Gastrocnemius medialis (tissue), 4 donors: ENCODE results near the gene OFD1. TPM values are rescaled to one million over a fixed set of nuclear protein-coding genes. Genes with fewer than 3 reads are reported as not detected.

ENCODE experiments used
- ATAC-seq, 2 donors: fragments of 150-250 bp; one replicate each; pipeline ENCODE4 v1.9.1; 2016
- DNase-seq, 2 donors: peaks; one replicate each; pipeline ENCODE4 v3.0.0-alpha.2; 2019
- H3K27ac ChIP-seq, 4 donors: fragments of 200-600 bp; sonication (generic); 1 replicate in 1 of 4; 2 replicates in 3 of 4; pipeline ENCODE4 v1.5.1; 2016 to 2018; ENCODE audit warnings: mild to moderate bottlenecking in 2 of 4, moderate library complexity in 1 of 4
- H3K27me3 ChIP-seq, 3 donors: fragments of 200-600 bp; sonication (generic) in 2 of 3; 1 replicate in 1 of 3; 2 replicates in 2 of 3; pipeline versions ENCODE4 v1.5.1 to v1.6.0; 2016 to 2019; ENCODE audit warnings: mild to moderate bottlenecking in 1 of 3, moderate library complexity in 1 of 3
- H3K36me3 ChIP-seq, 2 donors: fragments of 200-600 bp; sonication (generic) in 1 of 2; one replicate each; pipeline ENCODE4 v1.5.1; 2017 to 2018
- H3K4me1 ChIP-seq, 2 donors: fragments of 200-600 bp; sonication (generic) in 1 of 2; one replicate each; pipeline ENCODE4 v1.5.1; 2016 to 2017; ENCODE audit warnings: mild to moderate bottlenecking in 2 of 2
- H3K4me3 ChIP-seq, 4 donors: fragments of 200-600 bp; sonication (generic) in 3 of 4; 1 replicate in 1 of 4; 2 replicates in 3 of 4; pipeline ENCODE4 v1.5.1; 2016 to 2019; ENCODE audit warnings: mild to moderate bottlenecking in 2 of 4
- H3K9me3 ChIP-seq, 3 donors: fragments of 200-600 bp; sonication (generic) in 2 of 3; 1 replicate in 1 of 3; 2 replicates in 2 of 3; pipeline ENCODE4 v1.5.1; 2016 to 2019
- POLR2A ChIP-seq, 2 donors: fragments of 450-650 bp; IDR thresholded peaks; one replicate each; pipeline ENCODE4 v1.6.1; 2017; ENCODE audit warnings: antibody characterized with exemption in 2 of 2, mild to moderate bottlenecking in 2 of 2, moderate library complexity in 2 of 2
- in situ Hi-C, 4 donors: fragments of 200-750 bp; cut with MboI; loops; one replicate each; pipeline versions ENCODE4 v1.15.0 to v1.8.0; 2017; ENCODE audit warnings: low sequenced_read_pairs in 4 of 4
- intact Hi-C: fragments of 100-400 bp; cut with DNase I; formaldehyde crosslinking; loops from one replicate; pipeline ENCODE4 v1.15.1; 2023; ENCODE audit warnings: low total_unique reads
- total RNA-seq, 4 donors: library from RNA; depleted of rRNA; stranded (reverse); fragments of >200 nt; gene quantifications; one replicate each; pipeline versions ENCODE4 v1.1.0 to v1.2.3, GENCODE V29; 2016
- TF ChIP-seq, protein P1 (sequence below), 5 experiments: fragments of 450-650 bp in 3 of 5; fragments of 200-600 bp in 2 of 5; sonication (generic) in 2 of 5; IDR thresholded peaks in 4 of 5; conservative IDR thresholded peaks in 1 of 5; 1 replicate in 4 of 5; 2 replicates in 1 of 5; pipeline ENCODE4 v1.5.1; 2016 to 2019; ENCODE audit warnings: antibody characterized with exemption in 5 of 5, mild to moderate bottlenecking in 3 of 5, moderate library complexity in 3 of 5

The OFD1 gene
- total RNA-seq, 4 donors from 2014 or later = 2.8 to 8.0 (median 7.0) TPM

GRCh38 chrX:13774696-13775095 lies 40.1 kb downstream of the OFD1 start:
- H3K27ac ChIP-seq = no peak overlapping the region
- no peaks in the 10 kb centered on the region for H3K27me3 ChIP-seq
- H3K36me3 ChIP-seq = peaks cover 0 to 19% of the 10 kb centered on the region in 2 donors
- TF ChIP-seq POLR2A (IDR thresholded peaks at IDR 0.05) = no peak
- ATAC-seq (no peak), DNase-seq (no peak)
- H3K4me1 ChIP-seq = no peaks in the 10 kb centered on the region
- no peak overlapping the region for H3K4me3 ChIP-seq
- H3K9me3 ChIP-seq = no peaks in the 10 kb centered on the region
- intact Hi-C loops = no loop called here
- in situ Hi-C loops = no loop called here

DNA sequence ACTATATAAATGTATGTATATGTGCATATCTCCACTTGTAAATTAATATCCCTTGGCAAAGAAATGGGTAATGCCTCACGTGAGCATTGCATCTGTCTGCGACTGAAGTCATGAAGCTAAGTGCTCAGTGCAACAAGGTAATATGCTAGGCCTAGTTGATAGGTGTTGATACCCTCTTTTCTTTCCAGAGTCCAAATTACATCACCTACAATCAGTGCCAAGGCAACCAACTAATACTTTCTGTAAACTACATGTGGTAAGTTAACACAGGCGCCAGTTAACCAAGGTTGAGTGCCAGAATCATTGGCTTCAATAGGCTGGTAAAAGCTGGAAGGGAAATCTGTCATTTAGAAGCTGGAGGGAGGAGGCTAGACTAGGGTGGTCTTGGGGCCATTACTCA lies 41.3 kb downstream of the OFD1 start:
- no peak for DNase-seq
- H3K4me1 ChIP-seq = no peaks in the 10 kb centered on the region
- ATAC-seq = no peak
- in situ Hi-C loops = no loop called here
- intact Hi-C loops = no loop called here
- H3K9me3 ChIP-seq = no peaks in the 10 kb centered on the region
- H3K4me3 ChIP-seq = no peak overlapping the region
- H3K36me3 ChIP-seq = peaks cover 0 to 8% of the 10 kb centered on the region in 2 donors
- no peak overlapping the region for H3K27ac ChIP-seq
- H3K27me3 ChIP-seq = no peaks in the 10 kb centered on the region
- no peak for TF ChIP-seq POLR2A (IDR thresholded peaks at IDR 0.05)
- TF ChIP-seq, protein P1, sequence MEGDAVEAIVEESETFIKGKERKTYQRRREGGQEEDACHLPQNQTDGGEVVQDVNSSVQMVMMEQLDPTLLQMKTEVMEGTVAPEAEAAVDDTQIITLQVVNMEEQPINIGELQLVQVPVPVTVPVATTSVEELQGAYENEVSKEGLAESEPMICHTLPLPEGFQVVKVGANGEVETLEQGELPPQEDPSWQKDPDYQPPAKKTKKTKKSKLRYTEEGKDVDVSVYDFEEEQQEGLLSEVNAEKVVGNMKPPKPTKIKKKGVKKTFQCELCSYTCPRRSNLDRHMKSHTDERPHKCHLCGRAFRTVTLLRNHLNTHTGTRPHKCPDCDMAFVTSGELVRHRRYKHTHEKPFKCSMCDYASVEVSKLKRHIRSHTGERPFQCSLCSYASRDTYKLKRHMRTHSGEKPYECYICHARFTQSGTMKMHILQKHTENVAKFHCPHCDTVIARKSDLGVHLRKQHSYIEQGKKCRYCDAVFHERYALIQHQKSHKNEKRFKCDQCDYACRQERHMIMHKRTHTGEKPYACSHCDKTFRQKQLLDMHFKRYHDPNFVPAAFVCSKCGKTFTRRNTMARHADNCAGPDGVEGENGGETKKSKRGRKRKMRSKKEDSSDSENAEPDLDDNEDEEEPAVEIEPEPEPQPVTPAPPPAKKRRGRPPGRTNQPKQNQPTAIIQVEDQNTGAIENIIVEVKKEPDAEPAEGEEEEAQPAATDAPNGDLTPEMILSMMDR (IDR thresholded peaks at IDR 0.05 in 4 of 5, conservative IDR thresholded peaks at IDR 0.05 in 1 of 5) = no peak

GRCh38 chrX:13776387-13776786 lies 41.8 kb downstream of the OFD1 start:
- Histone ChIP-seq H3K27ac (no peak overlapping the region), H3K4me1 (no peaks in the 10 kb centered on the region), H3K9me3 (no peaks in the 10 kb centered on the region), H3K4me3 (no peak overlapping the region), H3K27me3 (no peaks in the 10 kb centered on the region), H3K36me3 (peaks cover 0 to 8% of the 10 kb centered on the region in 2 donors)
- in situ Hi-C loops (no loop called here), intact Hi-C loops (no loop called here)
- DNase-seq (no peak), ATAC-seq (no peak)
- TF ChIP-seq, protein P1 (IDR thresholded peaks at IDR 0.05 in 4 of 5, conservative IDR thresholded peaks at IDR 0.05 in 1 of 5) = no peak
- no peak for TF ChIP-seq POLR2A (IDR thresholded peaks at IDR 0.05)

DNA sequence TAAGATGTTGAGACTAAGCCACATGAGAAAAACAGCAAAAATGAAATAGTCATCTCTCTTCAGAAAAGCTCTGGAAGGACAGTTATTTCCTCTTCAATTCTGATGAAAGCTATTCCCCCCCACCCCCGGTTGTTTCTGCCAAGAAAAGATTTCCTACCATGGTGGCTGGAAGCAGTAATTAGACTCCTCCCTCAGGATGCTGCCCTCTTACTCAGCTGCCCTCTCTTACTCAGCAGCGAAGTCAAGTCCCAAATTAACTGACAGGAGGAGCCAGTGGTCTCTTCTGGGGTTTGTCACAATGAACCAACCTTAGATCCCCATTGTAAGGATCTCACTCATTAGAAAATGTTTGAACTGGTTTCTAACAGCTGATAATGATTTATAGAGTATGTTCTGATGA lies 44.4 kb downstream of the OFD1 start:
- DNase-seq (peak in 1 of 2 donors; percentile 13), ATAC-seq (no peak)
- intact Hi-C loops (no loop called here), in situ Hi-C loops (no loop called here)
- no peak for TF ChIP-seq POLR2A (IDR thresholded peaks at IDR 0.05)
- TF ChIP-seq, protein P1 (IDR thresholded peaks at IDR 0.05 in 4 of 5, conservative IDR thresholded peaks at IDR 0.05 in 1 of 5) = no peak
- Histone ChIP-seq H3K27me3 (no peaks in the 10 kb centered on the region), H3K4me3 (no peak overlapping the region), H3K27ac (no peak overlapping the region), H3K9me3 (no peaks in the 10 kb centered on the region), H3K4me1 (no peaks in the 10 kb centered on the region), H3K36me3 (peaks cover 0 to 8% of the 10 kb centered on the region in 2 donors)

GRCh38 chrX:13780868-13781427 lies 46.4 kb downstream of the OFD1 start:
- no peaks in the 10 kb centered on the region for H3K27me3 ChIP-seq
- no peaks in the 10 kb centered on the region for H3K9me3 ChIP-seq
- no peak overlapping the region for H3K4me3 ChIP-seq
- in situ Hi-C loops (no loop called here), intact Hi-C loops (no loop called here)
- H3K27ac ChIP-seq = no peak overlapping the region
- DNase-seq (no peak), ATAC-seq (no peak)
- H3K36me3 ChIP-seq = no peaks in the 10 kb centered on the region
- H3K4me1 ChIP-seq = no peaks in the 10 kb centered on the region
- no peak for TF ChIP-seq POLR2A (IDR thresholded peaks at IDR 0.05)
- TF ChIP-seq, protein P1 (IDR thresholded peaks at IDR 0.05 in 4 of 5, conservative IDR thresholded peaks at IDR 0.05 in 1 of 5) = no peak
